D341Med (cell line): ENCODE results near the gene TLE4.

Experiments
- DNase-seq: peaks from one replicate; pipeline ENCODE4 v3.0.0; 2012; ENCODE audit warnings: low spot score

Gene TLE4

GRCh38 chr9:79572032-79572607 lies 355 bp downstream of the TLE4 start:
- DNase-seq: no peak

GRCh38 chr9:79572608-79573411 lies 1.0 kb downstream of the TLE4 start:
- peak; percentile 65 for DNase-seq

GRCh38 chr9:79573412-79573923 lies 1.7 kb downstream of the TLE4 start:
- no peak for DNase-seq

GRCh38 chr9:79574136-79574535 lies 2.4 kb downstream of the TLE4 start:
- DNase-seq: no peak

- no peak for DNase-seq
These were observed 3.0 kb downstream of the TLE4 start for GRCh38 chr9:79574781-79575180.

- no peak for DNase-seq
These were observed 3.8 kb downstream of the TLE4 start for GRCh38 chr9:79575547-79575946.

GRCh38 chr9:79577969-79578723 lies 6.4 kb downstream of the TLE4 start:
- DNase-seq: no peak

- no peak for DNase-seq
These were observed 7.1 kb downstream of the TLE4 start for GRCh38 chr9:79578891-79579290.

GRCh38 chr9:79579624-79580023 lies 7.9 kb downstream of the TLE4 start:
- no peak for DNase-seq

- DNase-seq: no peak
These were observed 8.3 kb downstream of the TLE4 start for GRCh38 chr9:79580055-79580454.

GRCh38 chr9:79581388-79581787 lies 9.6 kb downstream of the TLE4 start:
- no peak for DNase-seq

- no peak for DNase-seq
These were observed 10.0 kb downstream of the TLE4 start for GRCh38 chr9:79581794-79582193.

GRCh38 chr9:79583952-79584654 lies 12.3 kb downstream of the TLE4 start:
- DNase-seq: peak; percentile 35

- DNase-seq: no peak
These were observed 12.9 kb downstream of the TLE4 start for GRCh38 chr9:79584655-79584982.

- no peak for DNase-seq
These were observed 16.9 kb downstream of the TLE4 start for GRCh38 chr9:79588488-79589223.

- DNase-seq: no peak
These were observed 19.7 kb downstream of the TLE4 start for GRCh38 chr9:79591458-79591857.

GRCh38 chr9:79592726-79593493 lies 21.1 kb downstream of the TLE4 start:
- no peak for DNase-seq

- DNase-seq: no peak
These were observed 27.0 kb downstream of the TLE4 start for GRCh38 chr9:79598562-79599345.

- DNase-seq: no peak
These were observed 28.7 kb downstream of the TLE4 start for GRCh38 chr9:79600466-79600865.
